GM23338 (cell line): ENCODE measurements around the gene PROCR. TPM values are rescaled to one million over a fixed set of nuclear protein-coding genes. Genes with fewer than 3 reads are reported as not detected.
"Not testable (repeated sequence)": the region's sequence is repeated elsewhere in the genome, so short reads cannot be mapped to it uniquely, and the experiment has no call there.

Source experiments
- ATAC-seq: fragments of 200-7000 bp; cut with Tn5 transposase; 3 replicates; pipeline ENCODE4 v1.9.1; 2020
- DNase-seq: peaks from one replicate; pipeline ENCODE4 v3.0.0-alpha.2; 2015; ENCODE audit warnings: low spot score
- H2AFZ ChIP-seq: fragments of 200-600 bp; sonication (generic); 2 replicates; pipeline ENCODE4 v1.8.0; 2016; ENCODE audit warnings: antibody characterized with exemption, mild to moderate bottlenecking, moderate library complexity
- H3F3A ChIP-seq: fragments of 200-600 bp; sonication (generic); replicated peaks from 2 replicates; pipeline ENCODE4 v1.8.0; 2017; ENCODE audit warnings: antibody characterized with exemption, mixed run types, low read depth
- H3K27ac ChIP-seq: fragments of 200-600 bp; sonication (generic); 2 replicates; pipeline ENCODE4 v1.6.1; 2016; ENCODE audit warnings: low read depth
- H3K27me3 ChIP-seq: fragments of 200-600 bp; sonication (generic); 2 replicates; pipeline ENCODE4 v1.8.0; 2016; ENCODE audit warnings: mild to moderate bottlenecking, mixed run types, moderate library complexity; ENCODE audit not compliant: insufficient read depth
- H3K36me3 ChIP-seq: fragments of 200-600 bp; sonication (generic); 2 replicates; pipeline ENCODE4 v1.8.0; 2016; ENCODE audit warnings: mild to moderate bottlenecking; ENCODE audit not compliant: insufficient read depth
- H3K4me1 ChIP-seq: fragments of 200-600 bp; sonication (generic); 2 replicates; pipeline ENCODE4 v1.8.0; 2016; ENCODE audit warnings: mild to moderate bottlenecking, moderate library complexity; ENCODE audit not compliant: insufficient read depth
- H3K4me2 ChIP-seq: fragments of 200-600 bp; sonication (generic); 2 replicates; pipeline ENCODE4 v1.7.1; 2017; ENCODE audit warnings: mixed run types
- H3K4me3 ChIP-seq: fragments of 200-600 bp; sonication (generic); 2 replicates; pipeline ENCODE4 v1.6.1; 2016; ENCODE audit warnings: mixed run types
- H3K79me2 ChIP-seq: fragments of 200-600 bp; sonication (generic); replicated peaks from 2 replicates; pipeline ENCODE4 v1.8.0; 2017; ENCODE audit warnings: mild to moderate bottlenecking; ENCODE audit not compliant: insufficient read depth
- H3K9me2 ChIP-seq: fragments of 200-600 bp; sonication (generic); 2 replicates; pipeline ENCODE4 v1.8.0; 2017; ENCODE audit not compliant: insufficient read depth
- H4K20me1 ChIP-seq: fragments of 200-600 bp; sonication (generic); replicated peaks from 2 replicates; pipeline ENCODE4 v1.8.0; 2017; ENCODE audit warnings: mild to moderate bottlenecking; ENCODE audit not compliant: insufficient read depth
- H3K27ac Mint-ChIP-seq: 2 replicates; pipeline ENCODE4 v1.8.0; 2020; ENCODE audit warnings: inconsistent platforms, mild to moderate bottlenecking, moderate library complexity, mixed read lengths
- H3K27me3 Mint-ChIP-seq: 3 replicates; pipeline ENCODE4 v1.8.0; 2022; ENCODE audit warnings: low read depth, mild to moderate bottlenecking, moderate library complexity, mixed read lengths, inconsistent platforms; ENCODE audit not compliant: insufficient read depth, poor library complexity
- H3K36me3 Mint-ChIP-seq: 3 replicates; pipeline ENCODE4 v1.8.0; 2021; ENCODE audit warnings: low read depth, mild to moderate bottlenecking, inconsistent platforms, moderate library complexity, mixed read lengths
- H3K4me1 Mint-ChIP-seq: 3 replicates; pipeline ENCODE4 v1.8.0; 2020; ENCODE audit warnings: mild to moderate bottlenecking, inconsistent platforms, mixed read lengths
- H3K4me3 Mint-ChIP-seq: 3 replicates; pipeline ENCODE4 v1.8.0; 2021; ENCODE audit warnings: moderate library complexity, mild to moderate bottlenecking, inconsistent platforms, mixed read lengths
- H3K9me3 Mint-ChIP-seq: 3 replicates; pipeline ENCODE4 v1.8.0; 2020; ENCODE audit warnings: moderate library complexity, mild to moderate bottlenecking, inconsistent platforms, mixed read lengths
- EZH2phosphoT487 ChIP-seq: fragments of 200-600 bp; sonication (generic); IDR thresholded peaks from one replicate; pipeline ENCODE4 v1.8.1; 2018; ENCODE audit warnings: antibody characterized with exemption; ENCODE audit not compliant: unreplicated experiment
- POLR2AphosphoS5 ChIP-seq: IDR thresholded peaks from 2 replicates; pipeline ENCODE4 v1.6.1; 2016; ENCODE audit warnings: antibody characterized with exemption, low read depth
- ZNF114 ChIP-seq: fragments of 250-450 bp; sonication (Bioruptor Pico); IDR thresholded peaks from 2 replicates; pipeline ENCODE4 v1.5.0; 2020; ENCODE audit warnings: mild to moderate bottlenecking, moderate library complexity
- polyA plus RNA-seq: library from polyadenylated mRNA; unstranded; fragments of >200 nt; fragmentation: Nextera tagmentation; extraction: Ambion mirVana; gene quantifications from 2 replicates; pipeline ENCODE4 v1.2.1, GENCODE V29; 2016
- total RNA-seq: library from RNA; depleted of rRNA; stranded (reverse); fragments of >200 nt; shearing (Covaris generic); gene quantifications from 2 replicates; pipeline ENCODE4 v1.2.3, GENCODE V29; 2014

The PROCR gene
- total and polyA plus RNA-seq, 2 experiments from 2014 or later = 32.9 to 36.1 TPM

DNA sequence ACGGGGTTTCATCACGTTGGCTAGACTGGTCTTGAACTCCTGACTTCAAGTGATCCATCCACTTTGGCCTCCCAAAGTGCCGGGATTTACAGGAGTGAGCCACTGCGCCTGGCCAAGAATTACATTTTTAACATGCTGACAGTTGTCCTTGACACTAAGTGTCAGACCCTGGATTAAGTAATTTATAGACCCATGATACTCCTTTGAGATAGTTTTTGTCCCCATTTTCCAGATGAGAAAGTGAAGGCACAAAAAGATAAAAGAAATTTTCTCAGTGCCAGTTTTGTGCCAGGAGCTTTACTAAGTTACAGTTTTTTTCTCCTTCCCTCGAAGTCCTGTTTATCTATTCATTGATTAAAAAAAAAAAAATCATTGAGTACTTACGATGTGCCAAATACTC is 14.9 kb upstream of the PROCR start:
- Histone ChIP-seq H3K36me3 (no peaks in the 10 kb centered on the region), H3K27ac (no peak overlapping the region), H3K27me3 (no peaks in the 10 kb centered on the region), H3K4me3 (no peak overlapping the region), H3K9me2 (no peaks in the 10 kb centered on the region), H3K4me2 (no peak overlapping the region), H3K79me2 (no peaks in the 10 kb centered on the region), H4K20me1 (no peaks in the 10 kb centered on the region), H3K4me1 (no peaks in the 10 kb centered on the region), H3F3A (no peaks in the 10 kb centered on the region), H2AFZ (no peak overlapping the region)
- Mint-ChIP-seq H3K4me3 (no peak overlapping the region), H3K36me3 (no peaks in the 10 kb centered on the region; the same call in 2 of the 3 replicates), H3K4me1 (no peaks in the 10 kb centered on the region), H3K27ac (no peak overlapping the region), H3K27me3 (no peaks in the 10 kb centered on the region), H3K9me3 (peaks cover 11% of the 10 kb centered on the region; the same call in 2 of the 3 replicates)
- DNase-seq = no peak
- TF ChIP-seq EZH2phosphoT487 (no peak), ZNF114 (no peak)
- no peak for ATAC-seq

DNA sequence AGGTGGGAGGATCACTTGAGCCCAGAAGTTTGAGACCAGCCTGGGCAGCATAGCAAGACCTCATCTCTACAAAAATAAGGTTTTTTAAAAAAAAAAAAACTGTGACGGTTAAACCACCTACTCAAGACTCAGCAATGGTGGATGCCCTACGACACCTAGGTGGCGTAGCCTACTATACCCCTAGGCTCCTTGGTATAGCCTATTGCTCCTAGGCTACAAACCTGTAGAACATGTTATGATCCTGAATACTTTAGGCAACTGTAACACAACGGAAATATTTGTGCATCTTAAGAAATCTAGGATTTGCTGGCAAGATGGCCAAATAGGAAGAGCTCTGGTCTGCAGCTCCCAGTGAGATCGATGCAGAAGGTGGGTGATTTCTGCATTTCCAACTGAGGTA is 11.5 kb upstream of the PROCR start:
- not testable (repeated sequence) for DNase-seq, H3K4me2 ChIP-seq, H3K9me2 ChIP-seq, H3K4me3 ChIP-seq, H3K27me3 ChIP-seq, H3K27me3 Mint-ChIP-seq, H3F3A ChIP-seq, H3K36me3 Mint-ChIP-seq, H4K20me1 ChIP-seq, ATAC-seq, H3K27ac ChIP-seq, H3K4me1 ChIP-seq, H3K27ac Mint-ChIP-seq, H3K9me3 Mint-ChIP-seq, H2AFZ ChIP-seq, H3K4me3 Mint-ChIP-seq, H3K36me3 ChIP-seq, H3K79me2 ChIP-seq, H3K4me1 Mint-ChIP-seq

DNA sequence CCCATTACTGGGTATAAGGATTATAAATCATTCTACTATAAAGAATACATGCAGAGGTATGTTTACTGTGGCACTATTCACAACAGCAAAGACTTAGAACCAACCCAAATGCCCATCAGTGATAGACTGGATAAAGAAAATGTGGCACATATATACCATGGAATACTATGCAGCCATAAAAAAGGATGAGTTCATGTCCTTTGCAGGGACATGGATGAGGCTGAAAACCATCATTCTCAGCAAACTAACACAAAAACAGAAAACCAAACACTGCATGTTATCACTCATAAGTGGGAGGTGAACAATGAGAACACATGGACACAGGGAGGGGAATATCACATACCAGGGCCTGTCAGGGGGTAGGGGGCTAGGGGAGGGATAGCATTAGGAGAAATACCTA is 7.3 kb upstream of the PROCR start:
- H3K4me1 ChIP-seq = peaks cover 19% of the 10 kb centered on the region; the same call in 1 of the 2 replicates
- not testable (repeated sequence) for H3F3A ChIP-seq, H3K27ac Mint-ChIP-seq, H3K27me3 Mint-ChIP-seq, H3K9me2 ChIP-seq, H4K20me1 ChIP-seq, ATAC-seq, H3K36me3 ChIP-seq, H3K27me3 ChIP-seq, H3K36me3 Mint-ChIP-seq, H3K4me2 ChIP-seq, H3K4me3 Mint-ChIP-seq, H3K27ac ChIP-seq, DNase-seq, H3K4me3 ChIP-seq, H3K9me3 Mint-ChIP-seq, H2AFZ ChIP-seq, H3K79me2 ChIP-seq
- peaks cover 13% of the 10 kb centered on the region for H3K4me1 Mint-ChIP-seq

DNA sequence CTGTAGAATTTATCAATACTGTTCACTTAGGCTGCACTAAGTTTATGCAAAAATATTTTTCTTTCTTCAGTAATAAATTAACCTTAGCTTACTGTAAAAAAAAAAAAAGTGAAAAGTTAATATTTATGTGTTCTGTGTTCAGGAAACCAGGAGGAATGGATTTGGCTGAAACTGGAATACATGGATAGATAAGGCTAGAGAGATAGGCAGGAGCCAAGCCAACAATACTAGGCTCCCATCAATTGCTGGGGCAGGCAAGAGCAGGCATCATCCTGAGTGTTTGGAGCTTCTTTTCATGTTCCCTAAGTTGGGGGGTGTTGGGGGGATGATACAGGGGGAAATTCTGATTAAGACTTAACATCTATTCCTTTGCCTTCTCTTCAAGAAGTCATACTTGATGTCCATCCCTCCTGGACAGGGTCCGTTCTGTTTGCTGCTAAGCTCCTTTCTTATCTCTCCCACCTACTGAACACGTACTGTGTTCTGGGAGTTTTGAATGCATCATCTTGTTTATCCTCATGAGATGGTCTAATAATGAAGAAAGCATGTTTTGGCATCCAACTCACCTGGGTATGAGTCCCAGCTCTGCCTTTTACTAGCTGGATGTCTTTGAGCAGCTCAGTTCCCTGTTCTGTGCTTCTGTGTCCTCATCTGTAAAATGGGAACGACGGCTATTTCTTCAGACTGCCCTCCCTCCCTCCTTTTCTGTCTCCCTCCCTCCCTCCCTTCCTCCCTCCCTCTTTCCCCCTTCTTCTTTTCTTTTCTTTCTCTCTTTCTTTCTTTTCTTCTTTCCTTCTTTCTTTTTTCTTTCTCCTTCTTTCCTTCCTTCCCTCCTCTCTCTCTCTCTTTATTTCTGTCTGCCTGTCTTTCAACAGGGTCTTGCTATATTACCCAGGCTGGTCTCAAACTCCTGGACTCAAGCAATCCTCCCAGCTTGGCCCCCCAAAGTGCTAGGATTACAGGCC is 6.4 kb upstream of the PROCR start:
- Histone ChIP-seq H4K20me1 (no peaks in the 10 kb centered on the region), H3F3A (no peaks in the 10 kb centered on the region; the same call in 1 of the 2 replicates), H3K27me3 (no peaks in the 10 kb centered on the region), H2AFZ (no peak overlapping the region; the same call in 1 of the 2 replicates), H3K4me2 (peak overlapping the region; percentile 74), H3K4me1 (peaks cover 19% of the 10 kb centered on the region; the same call in 1 of the 2 replicates), H3K4me3 (no peak overlapping the region), H3K9me2 (no peaks in the 10 kb centered on the region; the same call in 1 of the 2 replicates), H3K36me3 (no peaks in the 10 kb centered on the region), H3K79me2 (no peaks in the 10 kb centered on the region), H3K27ac (peak overlapping the region; percentile 20; the same call in 1 of the 2 replicates)
- Mint-ChIP-seq H3K4me1 (peaks cover 13% of the 10 kb centered on the region), H3K36me3 (no peaks in the 10 kb centered on the region), H3K9me3 (peaks cover 7% of the 10 kb centered on the region; the same call in 2 of the 3 replicates), H3K27me3 (no peaks in the 10 kb centered on the region), H3K4me3 (no peak overlapping the region), H3K27ac (no peak overlapping the region)
- DNase-seq (no peak), ATAC-seq (no peak)
- TF ChIP-seq POLR2AphosphoS5 = no peak
